Hair follicular keratinocyte (primary cell): Measurements from ENCODE around the gene GRID1. TPM values are rescaled to one million over a fixed set of nuclear protein-coding genes. Genes with fewer than 3 reads are reported as not detected.

ENCODE experiments used
- total RNA-seq: library from RNA; depleted of rRNA; stranded (reverse); fragments of >200 nt; gene quantifications from 2 replicates; pipeline ENCODE4 v1.2.3, GENCODE V29; 2015

Gene GRID1
- total RNA-seq: 0.08 TPM in 1 of 2 replicates, not detected in the other

DNA sequence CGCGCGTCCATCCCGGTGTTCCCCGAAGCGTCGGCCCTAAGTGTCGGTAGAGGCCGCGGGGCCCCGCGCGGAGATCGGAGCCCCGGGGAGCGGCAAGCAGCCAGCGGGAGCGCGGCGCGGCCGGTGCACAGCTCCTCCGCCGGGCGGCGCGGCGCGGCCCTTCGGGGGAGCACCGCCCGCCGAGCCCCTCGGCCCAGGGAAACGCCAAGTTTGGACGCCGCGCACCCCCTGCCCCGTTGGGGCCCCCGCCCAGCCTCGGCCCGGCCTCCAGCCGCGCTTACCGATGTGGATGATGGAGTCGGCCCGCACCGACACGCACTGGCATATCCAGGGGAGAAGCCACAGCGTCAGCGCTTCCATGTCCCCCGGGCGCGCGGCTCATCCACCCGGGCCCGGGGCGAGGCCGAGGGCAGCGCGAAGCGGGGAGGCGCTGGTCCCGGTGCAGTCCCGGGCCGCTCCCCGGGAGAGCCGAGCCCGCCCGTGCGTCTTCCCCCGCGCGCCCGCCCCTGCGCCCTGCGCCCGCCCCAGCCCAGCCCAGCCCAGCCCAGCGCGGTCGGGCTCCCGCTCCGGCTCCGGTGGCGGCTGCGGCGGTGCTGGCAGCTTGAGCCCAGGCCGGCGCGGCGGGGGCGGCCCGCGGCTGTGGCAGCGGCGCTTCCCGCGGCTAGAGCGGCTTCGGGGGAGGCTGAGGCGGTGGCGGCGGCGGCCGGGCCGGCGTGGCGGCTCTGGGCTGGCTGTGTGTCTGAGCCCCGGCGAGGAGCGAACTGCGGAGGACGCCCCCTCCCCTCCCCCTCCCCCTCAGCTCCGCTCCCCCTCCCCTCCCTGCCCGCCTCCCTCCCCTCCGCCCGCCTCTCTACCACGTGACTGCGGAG lies at the start of gene GRID1:
Gene GRID1, minus strand, starts transcription at position 763 of the 869 bp plus-strand sequence.

Other genes with a start within 250 kb of the GRID1 start
- 19.7 and 22.6 TPM in 2 replicates for gene WAPL, start 155.0 kb upstream of the GRID1 start, total RNA-seq